Measurements from ENCODE around the gene VAV1. TPM values are rescaled to one million over a fixed set of nuclear protein-coding genes. Genes with fewer than 3 reads are reported as not detected.

VAV1 gene
- total and polyA plus RNA-seq, 9 of the 15 experiments (the other 6 are each of a cell fraction or from before 2014, with no cell fraction given) = 0.46 to 20.1 (median 11.1) TPM

- TF ChIP-seq ZKSCAN1 (IDR thresholded peaks at IDR 0.05; ENCODE audit: low read depth, low read length) (no peak), ELF1 (tag; IDR thresholded peaks at IDR 0.05) (peak; percentile 49; the same call in 1 of the 2 replicates), NEUROD1 (IDR thresholded peaks at IDR 0.05; ENCODE audit: borderline replicate concordance, low read depth, low read length, partially characterized antibody) (no peak), POLR2H (tag; IDR thresholded peaks at IDR 0.05; ENCODE audit: low read depth) (no peak), VEZF1 (CRISPR knock-in tag; IDR thresholded peaks at IDR 0.05) (peak; percentile 97), SRF (CRISPR knock-in tag; IDR thresholded peaks at IDR 0.05) (no peak), KLF13 (tag; IDR thresholded peaks at IDR 0.05; ENCODE audit: borderline replicate concordance, low read depth) (no peak), ARID4B (CRISPR knock-in tag; IDR thresholded peaks at IDR 0.05) (peak; percentile 60; the same call in 1 of the 2 replicates), KLF10 (CRISPR knock-in tag; IDR thresholded peaks at IDR 0.05) (no peak), BRF1 (IDR thresholded peaks at IDR 0.05; ENCODE audit: borderline replicate concordance, extremely low read depth, insufficient read length) (no peak), FOXA1 (IDR thresholded peaks at IDR 0.05; ENCODE audit: borderline replicate concordance) (no peak), GMEB1 (CRISPR knock-in tag; IDR thresholded peaks at IDR 0.05) (no peak), ZNF239 (CRISPR knock-in tag; IDR thresholded peaks at IDR 0.05) (no peak)
Observed at GRCh38 chr19:6772028-6772865, at the start of gene VAV1 (continued).

All from K562 (cell line).